Smooth muscle cell (in vitro differentiated cells): Measurements from ENCODE around the gene AICDA. TPM values are rescaled to one million over a fixed set of nuclear protein-coding genes. Genes with fewer than 3 reads are reported as not detected.
"Not testable (repeated sequence)": the region's sequence is repeated elsewhere in the genome, so short reads cannot be mapped to it uniquely, and the experiment has no call there.

Experiments
- DNase-seq: peaks from one replicate; lab custom pipeline; 2025; ENCODE audit not compliant: unreplicated experiment; lab: John Stamatoyannopoulos, UW
- H2AFZ ChIP-seq: fragments of 200-600 bp; sonication (generic); 2 replicates; pipeline ENCODE4 v1.6.0; 2016; ENCODE audit warnings: antibody characterized with exemption, low read depth, mild to moderate bottlenecking
- H3F3A ChIP-seq: fragments of 200-600 bp; sonication (generic); 2 replicates; pipeline ENCODE4 v1.6.0; 2017; ENCODE audit warnings: antibody characterized with exemption, low read depth
- H3K27ac ChIP-seq: fragments of 200-600 bp; sonication (generic); 2 replicates; pipeline ENCODE4 v1.5.1; 2016; ENCODE audit warnings: low read depth, mild to moderate bottlenecking
- H3K27me3 ChIP-seq: fragments of 200-600 bp; sonication (generic); 2 replicates; pipeline ENCODE4 v1.6.1; 2016; ENCODE audit warnings: low read depth, mild to moderate bottlenecking
- H3K36me3 ChIP-seq: fragments of 200-600 bp; sonication (generic); 2 replicates; pipeline ENCODE4 v1.5.1; 2016; ENCODE audit warnings: low read depth
- H3K4me1 ChIP-seq: fragments of 200-600 bp; sonication (generic); 2 replicates; pipeline ENCODE4 v1.5.1; 2016; ENCODE audit warnings: low read depth
- H3K4me2 ChIP-seq: fragments of 200-600 bp; sonication (generic); 2 replicates; pipeline ENCODE4 v1.6.0; 2016; ENCODE audit warnings: mild to moderate bottlenecking
- H3K4me3 ChIP-seq: fragments of 200-600 bp; sonication (generic); 2 replicates; pipeline ENCODE4 v1.5.1; 2016; ENCODE audit warnings: mild to moderate bottlenecking
- H3K79me2 ChIP-seq: fragments of 200-600 bp; sonication (generic); 2 replicates; pipeline ENCODE4 v1.6.0; 2016; ENCODE audit warnings: low read depth, mild to moderate bottlenecking
- H3K9ac ChIP-seq: fragments of 200-600 bp; sonication (generic); 2 replicates; pipeline ENCODE4 v1.6.0; 2016; ENCODE audit warnings: low read depth
- H3K9me3 ChIP-seq: fragments of 200-600 bp; sonication (generic); replicated peaks from 2 replicates; pipeline ENCODE4 v1.5.1; 2016; ENCODE audit warnings: low read depth
- H4K20me1 ChIP-seq: fragments of 200-600 bp; sonication (generic); 2 replicates; pipeline ENCODE4 v1.6.0; 2016; ENCODE audit warnings: low read depth
- CTCF ChIP-seq: fragments of 200-600 bp; sonication (generic); IDR thresholded peaks from 2 replicates; pipeline ENCODE4 v1.5.1; 2017; ENCODE audit warnings: borderline replicate concordance, mild to moderate bottlenecking, antibody characterized with exemption; ENCODE audit not compliant: insufficient read depth, poor library complexity, severe bottlenecking
- WGBS: methylation state at CpG from one replicate; pipeline ENCODE4 v1.1.7; 2016; ENCODE audit warnings: low lambda C conversion rate; 5-methylcytosine and 5-hydroxymethylcytosine counted together
- polyA plus RNA-seq: library from polyadenylated mRNA; unstranded; fragments of >200 nt; fragmentation: Nextera tagmentation; extraction: Ambion mirVana; gene quantifications from 2 replicates; pipeline ENCODE4 v1.2.1, GENCODE V29; 2016
- total RNA-seq: library from RNA; depleted of rRNA; stranded (reverse); fragments of >200 nt; gene quantifications from 2 replicates; pipeline ENCODE4 v1.2.3, GENCODE V29; 2014

AICDA gene
- total and polyA plus RNA-seq, 2 experiments from 2014 or later, result not detected

- not testable (repeated sequence) for H3K79me2 ChIP-seq, H3K27me3 ChIP-seq, H3K9me3 ChIP-seq, H4K20me1 ChIP-seq, DNase-seq, H3K4me1 ChIP-seq, H3K27ac ChIP-seq, H3K9ac ChIP-seq, H3K36me3 ChIP-seq, H3F3A ChIP-seq, H3K4me3 ChIP-seq
- H2AFZ ChIP-seq, result peak overlapping the region; percentile 49
- 27% methylated on average over 9 of the region's 9 CpGs for WGBS
- H3K4me2 ChIP-seq, result peak overlapping the region; percentile 31
These were observed 22.8 kb upstream of the AICDA start for GRCh38 chr12:8635342-8636006.

GRCh38 chr12:8630131-8630530 lies 17.5 kb upstream of the AICDA start:
- Histone ChIP-seq H3K27me3 (no peaks in the 10 kb centered on the region), H3F3A (peaks cover 3% of the 10 kb centered on the region), H3K4me3 (no peak overlapping the region), H2AFZ (no peak overlapping the region), H3K4me2 (peak overlapping the region; percentile 16), H3K9me3 (no peaks in the 10 kb centered on the region), H3K4me1 (no peaks in the 10 kb centered on the region), H4K20me1 (no peaks in the 10 kb centered on the region), H3K27ac (peak overlapping the region; percentile 85), H3K36me3 (no peaks in the 10 kb centered on the region), H3K79me2 (no peaks in the 10 kb centered on the region), H3K9ac (peak overlapping the region; percentile 15)
- no peak for TF ChIP-seq CTCF
- no peak for DNase-seq
- WGBS, result 94% methylated on average over 4 of the region's 4 CpGs

- no peaks in the 10 kb centered on the region for H4K20me1 ChIP-seq
- no peaks in the 10 kb centered on the region for H3K79me2 ChIP-seq
- H3K9me3 ChIP-seq, result no peaks in the 10 kb centered on the region
- no peak overlapping the region for H3K4me3 ChIP-seq
- WGBS, result 22% methylated on average over 3 of the region's 3 CpGs
- H3F3A ChIP-seq, result peaks cover 3% of the 10 kb centered on the region
- H3K4me2 ChIP-seq, result peak overlapping the region; percentile 16
- no peak overlapping the region for H2AFZ ChIP-seq
- H3K4me1 ChIP-seq, result no peaks in the 10 kb centered on the region
- peak overlapping the region; percentile 15 for H3K9ac ChIP-seq
- no peak for DNase-seq
- no peak for TF ChIP-seq CTCF
- peak overlapping the region; percentile 85 for H3K27ac ChIP-seq
- no peaks in the 10 kb centered on the region for H3K36me3 ChIP-seq
- no peaks in the 10 kb centered on the region for H3K27me3 ChIP-seq
These were observed 16.9 kb upstream of the AICDA start for GRCh38 chr12:8629486-8630033.

GRCh38 chr12:8628731-8629130 lies 16.1 kb upstream of the AICDA start:
- Histone ChIP-seq H3K4me1 (no peaks in the 10 kb centered on the region), H3K27ac (peak overlapping the region; percentile 85), H3K27me3 (no peaks in the 10 kb centered on the region), H3K36me3 (no peaks in the 10 kb centered on the region), H3K4me2 (peak overlapping the region; percentile 16), H3K9ac (peak overlapping the region; percentile 15), H3K79me2 (no peaks in the 10 kb centered on the region), H4K20me1 (no peaks in the 10 kb centered on the region), H3K9me3 (no peaks in the 10 kb centered on the region), H2AFZ (no peak overlapping the region), H3F3A (peaks cover 3% of the 10 kb centered on the region), H3K4me3 (no peak overlapping the region)
- WGBS, result 68% methylated on average over 3 of the region's 3 CpGs
- no peak for DNase-seq
- TF ChIP-seq CTCF, result no peak

DNA sequence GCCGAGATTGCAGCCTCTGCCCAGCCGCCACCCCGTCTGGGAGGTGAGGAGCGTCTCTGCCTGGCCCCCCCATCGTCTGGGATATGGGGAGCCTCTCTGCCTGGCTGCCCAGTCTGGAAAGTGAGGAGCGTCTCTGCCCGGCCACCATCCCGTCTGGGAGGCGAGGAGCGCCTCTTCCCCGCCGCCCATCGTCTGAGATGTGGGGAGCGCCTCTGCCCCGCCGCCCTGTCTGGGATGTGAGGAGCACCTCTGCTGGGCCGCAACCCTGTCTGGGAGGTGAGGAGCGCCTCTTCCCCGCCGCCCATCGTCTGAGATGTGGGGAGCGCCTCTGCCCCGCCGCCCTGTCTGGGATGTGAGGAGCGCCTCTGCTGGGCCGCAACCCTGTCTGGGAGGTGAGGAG lies 12.1 kb upstream of the AICDA start:
- H3K9ac ChIP-seq, H3K4me3 ChIP-seq, H3K9me3 ChIP-seq, H3K27ac ChIP-seq, H3K27me3 ChIP-seq, DNase-seq, H3F3A ChIP-seq, H3K36me3 ChIP-seq, H4K20me1 ChIP-seq, H3K4me2 ChIP-seq, H3K79me2 ChIP-seq, H2AFZ ChIP-seq, H3K4me1 ChIP-seq: not testable (repeated sequence)
- WGBS, result 96% methylated on average over 14 of the region's 26 CpGs
